ENCODE measurements around the gene C14orf132.

The C14orf132 gene

GRCh38 chr14:96052541-96053247 is 13.5 kb downstream of the C14orf132 start:
- H3K27me3 ChIP-seq (ENCODE audit: control insufficient read depth, insufficient read depth, low read length): no peaks in the 10 kb centered on the region
- DNase-seq (ENCODE audit: low read depth, low spot score): no peak
- H3K36me3 ChIP-seq (ENCODE audit: control insufficient read depth, insufficient read depth, low read length): no peaks in the 10 kb centered on the region
- H3K27ac ChIP-seq (ENCODE audit: low read length): no peak overlapping the region
- no peak overlapping the region for H3K4me3 ChIP-seq (ENCODE audit: low read length)
- WGBS (ENCODE audit: insufficient coverage, insufficient read length): no CpG with 5 or more reads among the region's 10 CpGs
- H3K9me3 ChIP-seq (ENCODE audit: control insufficient read depth, insufficient read depth, low read length): no peaks in the 10 kb centered on the region
- H3K4me1 ChIP-seq (ENCODE audit: control insufficient read depth, insufficient read depth, low read length): no peaks in the 10 kb centered on the region; the same call in 1 of the 2 replicates

- no peak overlapping the region for H3K27ac ChIP-seq (ENCODE audit: low read length)
- H3K4me3 ChIP-seq (ENCODE audit: low read length): no peak overlapping the region
- no peaks in the 10 kb centered on the region for H3K36me3 ChIP-seq (ENCODE audit: control insufficient read depth, insufficient read depth, low read length)
- WGBS (ENCODE audit: insufficient coverage, insufficient read length): no CpG with 5 or more reads among the region's 5 CpGs
- H3K9me3 ChIP-seq (ENCODE audit: control insufficient read depth, insufficient read depth, low read length): no peaks in the 10 kb centered on the region
- H3K4me1 ChIP-seq (ENCODE audit: control insufficient read depth, insufficient read depth, low read length): no peaks in the 10 kb centered on the region; the same call in 1 of the 2 replicates
- no peaks in the 10 kb centered on the region for H3K27me3 ChIP-seq (ENCODE audit: control insufficient read depth, insufficient read depth, low read length)
- no peak for DNase-seq (ENCODE audit: low read depth, low spot score)
These were observed 14.1 kb downstream of the C14orf132 start for GRCh38 chr14:96053248-96053599.

- H3K4me3 ChIP-seq (ENCODE audit: low read length): no peak overlapping the region
- no peaks in the 10 kb centered on the region for H3K9me3 ChIP-seq (ENCODE audit: control insufficient read depth, insufficient read depth, low read length)
- H3K4me1 ChIP-seq (ENCODE audit: control insufficient read depth, insufficient read depth, low read length): no peaks in the 10 kb centered on the region; the same call in 1 of the 2 replicates
- no CpG with 5 or more reads among the region's 13 CpGs for WGBS (ENCODE audit: insufficient coverage, insufficient read length)
- H3K27me3 ChIP-seq (ENCODE audit: control insufficient read depth, insufficient read depth, low read length): no peaks in the 10 kb centered on the region
- H3K36me3 ChIP-seq (ENCODE audit: control insufficient read depth, insufficient read depth, low read length): no peaks in the 10 kb centered on the region
- H3K27ac ChIP-seq (ENCODE audit: low read length): no peak overlapping the region
- DNase-seq (ENCODE audit: low read depth, low spot score): no peak
These were observed 14.6 kb downstream of the C14orf132 start for GRCh38 chr14:96053600-96054381.

GRCh38 chr14:96054661-96055060 is 15.5 kb downstream of the C14orf132 start:
- H3K27ac ChIP-seq (ENCODE audit: low read length): no peak overlapping the region
- H3K4me3 ChIP-seq (ENCODE audit: low read length): no peak overlapping the region
- H3K27me3 ChIP-seq (ENCODE audit: control insufficient read depth, insufficient read depth, low read length): no peaks in the 10 kb centered on the region
- H3K9me3 ChIP-seq (ENCODE audit: control insufficient read depth, insufficient read depth, low read length): no peaks in the 10 kb centered on the region
- no peak for DNase-seq (ENCODE audit: low read depth, low spot score)
- no peaks in the 10 kb centered on the region; the same call in 1 of the 2 replicates for H3K4me1 ChIP-seq (ENCODE audit: control insufficient read depth, insufficient read depth, low read length)
- no CpG with 5 or more reads among the region's 2 CpGs for WGBS (ENCODE audit: insufficient coverage, insufficient read length)
- no peaks in the 10 kb centered on the region for H3K36me3 ChIP-seq (ENCODE audit: control insufficient read depth, insufficient read depth, low read length)

GRCh38 chr14:96055065-96055752 is 16.0 kb downstream of the C14orf132 start:
- no peaks in the 10 kb centered on the region for H3K36me3 ChIP-seq (ENCODE audit: control insufficient read depth, insufficient read depth, low read length)
- no peaks in the 10 kb centered on the region for H3K9me3 ChIP-seq (ENCODE audit: control insufficient read depth, insufficient read depth, low read length)
- WGBS (ENCODE audit: insufficient coverage, insufficient read length): no CpG with 5 or more reads among the region's 12 CpGs
- no peak overlapping the region for H3K4me3 ChIP-seq (ENCODE audit: low read length)
- no peak for DNase-seq (ENCODE audit: low read depth, low spot score)
- no peaks in the 10 kb centered on the region; the same call in 1 of the 2 replicates for H3K4me1 ChIP-seq (ENCODE audit: control insufficient read depth, insufficient read depth, low read length)
- no peak overlapping the region for H3K27ac ChIP-seq (ENCODE audit: low read length)
- H3K27me3 ChIP-seq (ENCODE audit: control insufficient read depth, insufficient read depth, low read length): no peaks in the 10 kb centered on the region

GRCh38 chr14:96055753-96056508 is 16.8 kb downstream of the C14orf132 start:
- WGBS (ENCODE audit: insufficient coverage, insufficient read length): no CpG with 5 or more reads among the region's 10 CpGs
- Histone ChIP-seq H3K4me3 (ENCODE audit: low read length) (no peak overlapping the region), H3K36me3 (ENCODE audit: control insufficient read depth, insufficient read depth, low read length) (no peaks in the 10 kb centered on the region), H3K27ac (ENCODE audit: low read length) (no peak overlapping the region), H3K4me1 (ENCODE audit: control insufficient read depth, insufficient read depth, low read length) (no peaks in the 10 kb centered on the region; the same call in 1 of the 2 replicates), H3K9me3 (ENCODE audit: control insufficient read depth, insufficient read depth, low read length) (no peaks in the 10 kb centered on the region), H3K27me3 (ENCODE audit: control insufficient read depth, insufficient read depth, low read length) (no peaks in the 10 kb centered on the region)
- no peak for DNase-seq (ENCODE audit: low read depth, low spot score)

- Histone ChIP-seq H3K4me3 (ENCODE audit: low read length) (no peak overlapping the region), H3K4me1 (ENCODE audit: control insufficient read depth, insufficient read depth, low read length) (no peaks in the 10 kb centered on the region; the same call in 1 of the 2 replicates), H3K9me3 (ENCODE audit: control insufficient read depth, insufficient read depth, low read length) (no peaks in the 10 kb centered on the region), H3K27me3 (ENCODE audit: control insufficient read depth, insufficient read depth, low read length) (no peaks in the 10 kb centered on the region), H3K27ac (ENCODE audit: low read length) (no peak overlapping the region), H3K36me3 (ENCODE audit: control insufficient read depth, insufficient read depth, low read length) (no peaks in the 10 kb centered on the region)
- no CpG with 5 or more reads among the region's 7 CpGs for WGBS (ENCODE audit: insufficient coverage, insufficient read length)
- no peak for DNase-seq (ENCODE audit: low read depth, low spot score)
These were observed 17.6 kb downstream of the C14orf132 start for GRCh38 chr14:96056509-96057422.

GRCh38 chr14:96057738-96058137 is 18.6 kb downstream of the C14orf132 start:
- Histone ChIP-seq H3K27ac (ENCODE audit: low read length) (no peak overlapping the region), H3K27me3 (ENCODE audit: control insufficient read depth, insufficient read depth, low read length) (no peaks in the 10 kb centered on the region), H3K4me3 (ENCODE audit: low read length) (no peak overlapping the region), H3K36me3 (ENCODE audit: control insufficient read depth, insufficient read depth, low read length) (no peaks in the 10 kb centered on the region), H3K4me1 (ENCODE audit: control insufficient read depth, insufficient read depth, low read length) (no peaks in the 10 kb centered on the region; the same call in 1 of the 2 replicates), H3K9me3 (ENCODE audit: control insufficient read depth, insufficient read depth, low read length) (no peaks in the 10 kb centered on the region)
- no peak for DNase-seq (ENCODE audit: low read depth, low spot score)
- WGBS (ENCODE audit: insufficient coverage, insufficient read length): no CpG with 5 or more reads among the region's 9 CpGs

GRCh38 chr14:96058576-96059200 is 19.5 kb downstream of the C14orf132 start:
- H3K4me3 ChIP-seq (ENCODE audit: low read length): no peak overlapping the region
- H3K4me1 ChIP-seq (ENCODE audit: control insufficient read depth, insufficient read depth, low read length): no peaks in the 10 kb centered on the region; the same call in 1 of the 2 replicates

More at GRCh38 chr14:96058576-96059200, 19.5 kb downstream of the C14orf132 start:
- H3K27ac ChIP-seq (ENCODE audit: low read length): no peak overlapping the region
- H3K27me3 ChIP-seq (ENCODE audit: control insufficient read depth, insufficient read depth, low read length): no peaks in the 10 kb centered on the region
- no peaks in the 10 kb centered on the region for H3K9me3 ChIP-seq (ENCODE audit: control insufficient read depth, insufficient read depth, low read length)
- no peak for DNase-seq (ENCODE audit: low read depth, low spot score)
- no CpG with 5 or more reads among the region's 5 CpGs for WGBS (ENCODE audit: insufficient coverage, insufficient read length)
- H3K36me3 ChIP-seq (ENCODE audit: control insufficient read depth, insufficient read depth, low read length): no peaks in the 10 kb centered on the region
